ENCODE data around the gene SLC13A5.

The SLC13A5 gene

GRCh38 chr17:6710317-6710716 lies 2.9 kb downstream of the SLC13A5 start:
- H3K4me3 ChIP-seq (ENCODE audit: low read depth, low read length): no peak overlapping the region
- no peak for DNase-seq (ENCODE audit: low read depth)
- TF ChIP-seq MYC (IDR thresholded peaks at IDR 0.05; ENCODE audit: low read depth, low read length) (no peak), MAX (IDR thresholded peaks at IDR 0.05; ENCODE audit: low read depth, low read length) (no peak), CTCF (IDR thresholded peaks at IDR 0.05; ENCODE audit: low read depth, low read length) (no peak), POLR2A (IDR thresholded peaks at IDR 0.05; ENCODE audit: extremely low read depth, insufficient read length) (no peak)

GRCh38 chr17:6708357-6708961 lies 4.7 kb downstream of the SLC13A5 start:
- DNase-seq (ENCODE audit: low read depth): no peak
- TF ChIP-seq POLR2A (IDR thresholded peaks at IDR 0.05; ENCODE audit: extremely low read depth, insufficient read length) (no peak), CTCF (IDR thresholded peaks at IDR 0.05; ENCODE audit: low read depth, low read length) (no peak), MAX (IDR thresholded peaks at IDR 0.05; ENCODE audit: low read depth, low read length) (no peak), MYC (IDR thresholded peaks at IDR 0.05; ENCODE audit: low read depth, low read length) (no peak)

GRCh38 chr17:6706996-6707395 lies 6.2 kb downstream of the SLC13A5 start:
- no peak for TF ChIP-seq CTCF (IDR thresholded peaks at IDR 0.05; ENCODE audit: low read depth, low read length)
- no peak for TF ChIP-seq MAX (IDR thresholded peaks at IDR 0.05; ENCODE audit: low read depth, low read length)
- no peak for TF ChIP-seq MYC (IDR thresholded peaks at IDR 0.05; ENCODE audit: low read depth, low read length)
- TF ChIP-seq POLR2A (IDR thresholded peaks at IDR 0.05; ENCODE audit: extremely low read depth, insufficient read length): no peak

More at GRCh38 chr17:6708357-6708961, 4.7 kb downstream of the SLC13A5 start:
- no peak overlapping the region for H3K4me3 ChIP-seq (ENCODE audit: low read depth, low read length)

GRCh38 chr17:6706499-6706898 lies 6.7 kb downstream of the SLC13A5 start:
- DNase-seq (ENCODE audit: low read depth): no peak
- no peak for TF ChIP-seq CTCF (IDR thresholded peaks at IDR 0.05; ENCODE audit: low read depth, low read length)
- TF ChIP-seq MAX (IDR thresholded peaks at IDR 0.05; ENCODE audit: low read depth, low read length): no peak
- no peak for TF ChIP-seq POLR2A (IDR thresholded peaks at IDR 0.05; ENCODE audit: extremely low read depth, insufficient read length)
- no peak for TF ChIP-seq MYC (IDR thresholded peaks at IDR 0.05; ENCODE audit: low read depth, low read length)
- no peak overlapping the region for H3K4me3 ChIP-seq (ENCODE audit: low read depth, low read length)

More at GRCh38 chr17:6706996-6707395, 6.2 kb downstream of the SLC13A5 start:
- no peak overlapping the region for H3K4me3 ChIP-seq (ENCODE audit: low read depth, low read length)
- no peak for DNase-seq (ENCODE audit: low read depth)

- DNase-seq (ENCODE audit: low read depth): no peak
- H3K4me3 ChIP-seq (ENCODE audit: low read depth, low read length): no peak overlapping the region
- TF ChIP-seq CTCF (IDR thresholded peaks at IDR 0.05; ENCODE audit: low read depth, low read length) (no peak), MYC (IDR thresholded peaks at IDR 0.05; ENCODE audit: low read depth, low read length) (no peak), MAX (IDR thresholded peaks at IDR 0.05; ENCODE audit: low read depth, low read length) (no peak), POLR2A (IDR thresholded peaks at IDR 0.05; ENCODE audit: extremely low read depth, insufficient read length) (no peak)
These were observed 8.6 kb downstream of the SLC13A5 start for GRCh38 chr17:6704470-6705052.

Measured in NB4 (cell line).